Karpas-422 (cell line): ENCODE measurements around the gene AP3D1. TPM values are rescaled to one million over a fixed set of nuclear protein-coding genes. Genes with fewer than 3 reads are reported as not detected.
A peak's percentile ranks its signal among the peaks of the same experiment; 100 is the strongest.

Source experiments
- DNase-seq: peaks from one replicate; pipeline ENCODE4 v3.0.0-alpha.2; 2015
- H2AFZ ChIP-seq: fragments of 200-600 bp; sonication (generic); 2 replicates; pipeline ENCODE4 v1.6.1; 2014; ENCODE audit warnings: antibody characterized with exemption, low read length, mixed read lengths
- H3K27ac ChIP-seq: fragments of 200-600 bp; sonication (generic); 2 replicates; pipeline ENCODE4 v1.5.1; 2014; ENCODE audit warnings: mild to moderate bottlenecking, low read length, moderate library complexity
- H3K27me3 ChIP-seq: fragments of 200-600 bp; sonication (generic); 2 replicates; pipeline ENCODE4 v1.6.1; 2014; ENCODE audit warnings: low read length, mixed read lengths
- H3K36me3 ChIP-seq: fragments of 200-600 bp; sonication (generic); 2 replicates; pipeline ENCODE4 v1.6.1; 2014; ENCODE audit warnings: low read length, mixed read lengths; ENCODE audit not compliant: insufficient read depth
- H3K4me1 ChIP-seq: fragments of 200-600 bp; sonication (generic); 2 replicates; pipeline ENCODE4 v1.6.1; 2014; ENCODE audit warnings: mild to moderate bottlenecking, low read length, mixed read lengths
- H3K4me2 ChIP-seq: fragments of 200-600 bp; sonication (generic); 2 replicates; pipeline ENCODE4 v1.6.1; 2014; ENCODE audit warnings: low read length, low read depth, mild to moderate bottlenecking; ENCODE audit not compliant: poor library complexity, severe bottlenecking
- H3K4me3 ChIP-seq: fragments of 200-600 bp; sonication (generic); 2 replicates; pipeline ENCODE4 v1.5.1; 2014; ENCODE audit warnings: mild to moderate bottlenecking, antibody characterized with exemption, low read length, mixed read lengths
- H3K79me2 ChIP-seq: fragments of 200-600 bp; sonication (generic); 2 replicates; pipeline ENCODE4 v1.6.1; 2014; ENCODE audit warnings: mild to moderate bottlenecking, low read length, mixed read lengths
- H3K9ac ChIP-seq: fragments of 200-600 bp; sonication (generic); 2 replicates; pipeline ENCODE4 v1.6.0; 2014; ENCODE audit warnings: low read length
- H3K9me2 ChIP-seq: fragments of 200-600 bp; sonication (generic), shearing (Covaris generic); replicated peaks from 2 replicates; pipeline ENCODE4 v1.6.0; 2014; ENCODE audit warnings: mild to moderate bottlenecking, low read length, moderate library complexity; ENCODE audit not compliant: insufficient read depth
- H3K9me3 ChIP-seq: fragments of 300-700, 200-600 bp; sonication (generic); 2 replicates; pipeline ENCODE4 v1.6.1; 2014; ENCODE audit warnings: low read length, mixed read lengths
- H4K20me1 ChIP-seq: fragments of 200-600 bp; sonication (generic); 2 replicates; pipeline ENCODE4 v1.6.1; 2014; ENCODE audit warnings: mild to moderate bottlenecking, antibody characterized with exemption, low read length, low read depth; ENCODE audit not compliant: insufficient read depth
- total RNA-seq: library from RNA; depleted of rRNA; stranded (reverse); fragments of >200 nt; shearing (Covaris generic); gene quantifications from 2 replicates; pipeline ENCODE4 v1.2.3, GENCODE V29; 2014; ENCODE audit warnings: low replicate concordance

Gene AP3D1
- total RNA-seq, 1 experiment from 2014 or later: 82.3 TPM

- Histone ChIP-seq H3K4me2 (no peak overlapping the region), H3K4me1 (peaks cover 24% of the 10 kb centered on the region), H3K36me3 (peaks cover 31% of the 10 kb centered on the region), H3K79me2 (no peaks in the 10 kb centered on the region), H3K27ac (no peak overlapping the region), H3K27me3 (no peaks in the 10 kb centered on the region), H3K9ac (no peak overlapping the region), H4K20me1 (no peaks in the 10 kb centered on the region), H3K9me3 (no peaks in the 10 kb centered on the region), H2AFZ (no peak overlapping the region), H3K4me3 (no peak overlapping the region), H3K9me2 (no peaks in the 10 kb centered on the region)
- DNase-seq: no peak
Measured at GRCh38 chr19:2070986-2071673, 80.2 kb downstream of the AP3D1 start.

- no peak overlapping the region for H3K4me2 ChIP-seq
- H3K4me1 ChIP-seq: peaks cover 21% of the 10 kb centered on the region
- H3K27me3 ChIP-seq: no peaks in the 10 kb centered on the region
- no peaks in the 10 kb centered on the region for H4K20me1 ChIP-seq
- no peaks in the 10 kb centered on the region for H3K79me2 ChIP-seq
- no peaks in the 10 kb centered on the region for H3K9me3 ChIP-seq
- no peak overlapping the region for H3K9ac ChIP-seq
- H3K9me2 ChIP-seq: no peaks in the 10 kb centered on the region
- DNase-seq: no peak
- no peak overlapping the region for H3K27ac ChIP-seq
- H3K36me3 ChIP-seq: peaks cover 28% of the 10 kb centered on the region
- no peak overlapping the region for H3K4me3 ChIP-seq
- no peak overlapping the region for H2AFZ ChIP-seq
Measured at GRCh38 chr19:2070436-2070827, 80.9 kb downstream of the AP3D1 start.

- H3K79me2 ChIP-seq: no peaks in the 10 kb centered on the region
- H4K20me1 ChIP-seq: no peaks in the 10 kb centered on the region
- H3K27ac ChIP-seq: peak overlapping the region; percentile 93
- peak overlapping the region; percentile 78; the same call in 1 of the 2 replicates for H2AFZ ChIP-seq
- no peaks in the 10 kb centered on the region for H3K9me2 ChIP-seq
- no peaks in the 10 kb centered on the region; the same call in 1 of the 2 replicates for H3K36me3 ChIP-seq
- DNase-seq: no peak
- H3K9me3 ChIP-seq: no peaks in the 10 kb centered on the region
- peak overlapping the region; percentile 62 for H3K4me2 ChIP-seq
- H3K4me3 ChIP-seq: peak overlapping the region; percentile 18; the same call in 1 of the 2 replicates
- no peaks in the 10 kb centered on the region for H3K27me3 ChIP-seq
- peaks cover 55% of the 10 kb centered on the region for H3K4me1 ChIP-seq
- H3K9ac ChIP-seq: peak overlapping the region; percentile 58
Measured at GRCh38 chr19:2064788-2065524, 86.4 kb downstream of the AP3D1 start.

GRCh38 chr19:2064395-2064787, 87.0 kb downstream of the AP3D1 start:
- peak overlapping the region; percentile 93 for H3K27ac ChIP-seq
- H3K4me2 ChIP-seq: peak overlapping the region; percentile 62
- H3K36me3 ChIP-seq: no peaks in the 10 kb centered on the region
- H3K9me2 ChIP-seq: no peaks in the 10 kb centered on the region
- H3K27me3 ChIP-seq: no peaks in the 10 kb centered on the region
- peak overlapping the region; percentile 58 for H3K9ac ChIP-seq
- H2AFZ ChIP-seq: peak overlapping the region; percentile 78; the same call in 1 of the 2 replicates
- H4K20me1 ChIP-seq: no peaks in the 10 kb centered on the region
- no peaks in the 10 kb centered on the region for H3K9me3 ChIP-seq
- H3K4me1 ChIP-seq: peaks cover 61% of the 10 kb centered on the region
- peak; percentile 76 for DNase-seq
- no peaks in the 10 kb centered on the region for H3K79me2 ChIP-seq
- H3K4me3 ChIP-seq: peak overlapping the region; percentile 18; the same call in 1 of the 2 replicates

DNA sequence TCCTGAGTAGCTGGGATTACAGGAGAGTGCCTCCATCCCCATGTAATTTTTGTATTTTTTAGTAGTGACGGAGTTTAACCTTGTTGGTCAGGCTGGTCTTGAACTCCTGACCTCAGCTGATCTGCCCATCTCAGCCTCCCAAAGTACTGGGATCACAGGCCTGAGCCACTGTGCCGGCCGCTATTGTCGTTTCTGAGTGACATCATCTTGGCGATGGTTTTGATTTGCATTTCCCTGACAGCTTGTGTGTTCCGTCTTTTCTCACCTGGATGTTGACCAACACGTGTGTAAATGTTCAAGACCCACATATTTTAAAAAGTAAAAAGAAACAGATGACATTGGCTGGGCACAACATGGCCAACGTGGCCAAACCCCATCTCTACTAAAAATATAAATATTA, 87.5 kb downstream of the AP3D1 start:
- H3K27ac ChIP-seq: peak overlapping the region; percentile 93
- peaks cover 63% of the 10 kb centered on the region for H3K4me1 ChIP-seq
- H4K20me1 ChIP-seq: no peaks in the 10 kb centered on the region

GRCh38 chr19:2062770-2063169, 88.6 kb downstream of the AP3D1 start:
- H3K27ac ChIP-seq: peak overlapping the region; percentile 93
- no peaks in the 10 kb centered on the region for H3K9me2 ChIP-seq
- H3K9me3 ChIP-seq: no peaks in the 10 kb centered on the region
- no peaks in the 10 kb centered on the region for H3K27me3 ChIP-seq
- H3K36me3 ChIP-seq: no peaks in the 10 kb centered on the region
- peak overlapping the region; percentile 77; the same call in 1 of the 2 replicates for H3K4me3 ChIP-seq
- H3K79me2 ChIP-seq: no peaks in the 10 kb centered on the region
- no peaks in the 10 kb centered on the region for H4K20me1 ChIP-seq
- H3K9ac ChIP-seq: peak overlapping the region; percentile 86
- peak; percentile 76 for DNase-seq
- peak overlapping the region; percentile 88 for H3K4me2 ChIP-seq
- peaks cover 64% of the 10 kb centered on the region for H3K4me1 ChIP-seq
- H2AFZ ChIP-seq: no peak overlapping the region

More for the DNA sequence above, 87.5 kb downstream of the AP3D1 start:
- H3K36me3 ChIP-seq: no peaks in the 10 kb centered on the region
- H3K4me3 ChIP-seq: no peak overlapping the region
- no peaks in the 10 kb centered on the region for H3K79me2 ChIP-seq
- peak overlapping the region; percentile 50 for H3K9ac ChIP-seq
- H2AFZ ChIP-seq: no peak overlapping the region
- H3K9me2 ChIP-seq: no peaks in the 10 kb centered on the region
- peak; percentile 76 for DNase-seq
- no peaks in the 10 kb centered on the region for H3K27me3 ChIP-seq
- peak overlapping the region; percentile 62 for H3K4me2 ChIP-seq
- H3K9me3 ChIP-seq: no peaks in the 10 kb centered on the region

- peak overlapping the region; percentile 77 for H3K4me3 ChIP-seq
- peak overlapping the region; percentile 88 for H3K4me2 ChIP-seq
- H3K4me1 ChIP-seq: peaks cover 64% of the 10 kb centered on the region
- H3K36me3 ChIP-seq: no peaks in the 10 kb centered on the region
- peak overlapping the region; percentile 86 for H3K9ac ChIP-seq
- H3K79me2 ChIP-seq: no peaks in the 10 kb centered on the region
- H2AFZ ChIP-seq: no peak overlapping the region
- DNase-seq: no peak
- no peaks in the 10 kb centered on the region for H4K20me1 ChIP-seq
- peak overlapping the region; percentile 93 for H3K27ac ChIP-seq
- H3K9me3 ChIP-seq: no peaks in the 10 kb centered on the region
- no peaks in the 10 kb centered on the region for H3K27me3 ChIP-seq
- H3K9me2 ChIP-seq: no peaks in the 10 kb centered on the region
Measured at GRCh38 chr19:2062389-2062729, 89.0 kb downstream of the AP3D1 start.
